DMS53 treated with DMSO at 0.1 percent for 48 hours (cell line): ENCODE measurements around the gene NFKB2.

ENCODE experiments used
- DNase-seq: peaks from one replicate; lab custom pipeline; 2025; ENCODE audit not compliant: unreplicated experiment; lab: John Stamatoyannopoulos, UW

The NFKB2 gene

DNA sequence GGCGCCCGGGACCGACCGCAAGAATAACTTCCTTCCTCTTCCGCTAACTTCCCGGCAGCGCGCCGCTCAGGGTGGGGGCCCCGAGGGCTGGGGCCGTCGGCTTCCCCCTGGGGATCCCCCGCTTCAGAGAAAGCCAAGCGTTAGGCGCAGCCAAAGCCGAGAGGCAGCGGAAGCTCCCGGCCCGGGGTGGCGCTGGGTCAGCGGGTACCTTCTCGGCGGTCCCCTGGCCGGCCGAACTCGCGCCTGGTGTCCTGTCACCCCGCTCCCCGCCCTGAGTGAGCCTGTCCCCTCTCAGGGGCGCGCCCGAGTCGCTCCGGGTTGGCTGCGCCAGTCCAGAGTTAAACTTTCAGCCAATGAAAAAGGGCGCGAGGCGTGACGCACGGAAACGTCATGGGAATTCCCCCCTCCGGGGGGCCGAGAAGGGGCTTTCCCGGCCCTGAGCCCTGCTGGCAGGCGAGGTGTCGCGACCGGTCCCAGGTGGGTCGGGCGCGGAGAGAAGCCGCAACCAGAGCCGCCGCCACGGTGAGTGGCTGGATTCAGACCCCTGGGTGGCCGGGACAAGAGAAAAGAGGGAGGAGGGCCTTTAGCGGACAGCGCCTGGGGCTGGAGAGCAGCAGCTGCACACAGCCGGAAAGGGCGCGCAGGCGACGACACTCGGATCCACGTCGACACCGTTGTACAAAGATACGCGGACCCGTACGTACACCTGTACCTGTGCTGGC lies 1.3 kb upstream of the NFKB2 start:
- DNase-seq: peak; percentile 85

DNA sequence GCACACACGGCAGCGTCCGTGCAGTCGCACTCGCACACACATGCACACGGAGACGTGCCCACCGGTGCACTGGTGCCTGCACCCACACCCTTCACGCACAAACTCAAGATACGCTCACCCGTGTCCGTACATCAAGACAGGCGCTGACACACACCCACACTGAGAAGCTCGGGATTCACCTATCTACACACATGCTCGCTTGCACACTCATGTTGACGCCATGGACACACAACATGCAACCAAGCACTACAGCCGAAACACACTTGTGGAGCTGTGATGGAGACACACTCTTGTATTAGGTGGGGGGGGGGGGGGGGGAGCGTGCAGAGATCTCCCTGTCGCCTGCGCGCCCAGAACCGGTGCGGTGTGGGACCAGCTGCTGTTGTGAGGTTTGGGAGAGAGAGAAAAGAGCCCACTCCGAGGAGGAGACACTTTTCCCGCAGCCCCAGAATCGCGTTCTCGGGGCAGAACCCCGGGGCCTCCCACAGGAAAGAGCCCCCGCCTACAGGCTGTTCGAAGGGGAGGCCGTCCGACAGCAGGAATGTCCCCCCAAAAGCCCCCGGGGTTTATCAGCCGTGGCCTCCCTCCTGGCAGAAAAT lies 605 bp upstream of the NFKB2 start:
- peak; percentile 80 for DNase-seq

DNA sequence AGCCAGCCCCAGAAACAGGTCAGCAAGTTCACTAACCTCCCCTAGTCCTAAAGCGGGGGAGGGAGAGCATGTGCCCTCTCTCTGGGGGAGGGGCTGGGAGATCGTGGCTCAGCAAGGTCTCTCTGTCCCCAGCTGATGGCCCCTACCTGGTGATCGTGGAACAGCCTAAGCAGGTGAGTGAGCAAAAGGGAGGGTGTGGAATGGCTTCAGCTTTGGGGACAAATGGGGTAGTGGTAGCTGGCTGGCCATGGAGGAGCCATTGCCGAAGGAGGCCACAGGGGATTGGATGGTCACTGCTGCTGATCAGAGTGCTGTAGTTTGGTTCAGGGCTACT lies 779 bp downstream of the NFKB2 start:
- DNase-seq: no peak

DNA sequence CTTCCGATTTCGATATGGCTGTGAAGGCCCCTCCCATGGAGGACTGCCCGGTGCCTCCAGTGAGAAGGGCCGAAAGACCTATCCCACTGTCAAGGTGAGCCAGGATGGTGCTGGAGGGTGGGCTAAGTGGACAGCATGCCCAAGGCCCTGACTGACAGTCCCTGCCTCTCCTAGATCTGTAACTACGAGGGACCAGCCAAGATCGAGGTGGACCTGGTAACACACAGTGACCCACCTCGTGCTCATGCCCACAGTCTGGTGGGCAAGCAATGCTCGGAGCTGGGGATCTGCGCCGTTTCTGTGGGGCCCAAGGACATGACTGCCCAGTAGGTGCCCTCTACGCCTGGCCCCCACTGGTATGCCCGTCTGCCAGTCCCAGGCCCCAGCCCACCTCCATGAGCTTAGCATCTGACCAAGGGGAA lies 1.2 kb downstream of the NFKB2 start:
- no peak for DNase-seq

DNA sequence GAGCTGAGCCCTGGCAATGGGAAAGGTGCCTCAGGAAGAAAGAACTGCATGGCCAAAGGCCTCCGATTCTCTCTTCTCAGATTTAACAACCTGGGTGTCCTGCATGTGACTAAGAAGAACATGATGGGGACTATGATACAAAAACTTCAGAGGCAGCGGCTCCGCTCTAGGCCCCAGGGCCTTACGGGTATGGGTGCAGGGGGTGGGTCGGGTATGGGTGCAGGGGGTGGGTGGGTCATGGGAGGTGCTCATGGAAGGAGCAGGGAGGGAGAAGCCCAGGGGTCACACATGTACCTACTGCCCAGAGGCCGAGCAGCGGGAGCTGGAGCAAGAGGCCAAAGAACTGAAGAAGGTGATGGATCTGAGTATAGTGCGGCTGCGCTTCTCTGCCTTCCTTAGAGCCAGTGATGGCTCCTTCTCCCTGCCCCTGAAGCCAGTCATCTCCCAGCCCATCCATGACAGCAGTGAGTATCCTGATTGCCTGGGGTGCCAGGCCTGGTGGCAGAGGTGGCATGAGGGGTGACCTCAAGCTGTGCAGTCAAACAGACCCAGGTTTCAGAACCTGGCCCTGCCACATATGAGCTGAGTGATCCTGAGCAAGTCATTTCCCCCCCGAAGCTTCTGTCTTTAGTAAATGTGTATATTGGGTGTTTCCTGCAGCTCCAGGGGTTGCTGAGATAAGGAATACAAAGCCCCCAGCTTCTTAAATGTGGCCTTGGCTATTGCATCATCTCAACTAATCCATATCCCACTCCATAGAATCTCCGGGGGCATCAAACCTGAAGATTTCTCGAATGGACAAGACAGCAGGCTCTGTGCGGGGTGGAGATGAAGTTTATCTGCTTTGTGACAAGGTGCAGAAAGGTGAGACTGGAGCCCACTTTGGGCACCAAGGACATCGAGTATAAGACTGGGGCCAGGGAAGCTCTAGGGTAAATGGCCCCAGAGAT lies 2.0 kb downstream of the NFKB2 start:
- DNase-seq: no peak

DNA sequence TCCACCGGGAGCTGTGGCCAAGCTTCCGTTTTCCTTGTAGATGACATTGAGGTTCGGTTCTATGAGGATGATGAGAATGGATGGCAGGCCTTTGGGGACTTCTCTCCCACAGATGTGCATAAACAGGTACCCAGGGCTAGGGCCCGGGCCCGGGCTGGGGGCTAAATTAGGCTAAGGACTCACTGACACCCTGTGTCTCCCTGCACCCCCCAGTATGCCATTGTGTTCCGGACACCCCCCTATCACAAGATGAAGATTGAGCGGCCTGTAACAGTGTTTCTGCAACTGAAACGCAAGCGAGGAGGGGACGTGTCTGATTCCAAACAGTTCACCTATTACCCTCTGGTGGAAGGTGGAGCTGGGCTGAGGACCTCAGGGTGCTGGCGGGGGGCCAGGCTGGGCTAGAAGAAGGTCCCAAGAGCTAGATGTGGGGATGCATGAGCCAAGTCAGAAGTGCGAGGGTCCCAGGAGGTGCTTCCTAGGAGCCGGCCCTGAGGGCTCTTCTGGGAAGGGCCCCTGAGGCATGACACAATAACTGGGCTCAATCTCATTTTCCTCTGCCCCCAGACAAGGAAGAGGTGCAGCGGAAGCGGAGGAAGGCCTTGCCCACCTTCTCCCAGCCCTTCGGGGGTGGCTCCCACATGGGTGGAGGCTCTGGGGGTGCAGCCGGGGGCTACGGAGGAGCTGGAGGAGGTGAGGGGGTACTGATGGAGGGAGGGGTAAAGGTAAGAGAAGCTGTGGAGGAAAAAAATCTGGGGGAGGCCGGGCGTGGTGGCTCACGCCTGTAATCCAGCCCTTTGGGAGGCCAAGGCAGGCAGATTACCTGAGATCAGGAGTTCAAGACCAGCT lies 2.9 kb downstream of the NFKB2 start:
- no peak for DNase-seq

DNA sequence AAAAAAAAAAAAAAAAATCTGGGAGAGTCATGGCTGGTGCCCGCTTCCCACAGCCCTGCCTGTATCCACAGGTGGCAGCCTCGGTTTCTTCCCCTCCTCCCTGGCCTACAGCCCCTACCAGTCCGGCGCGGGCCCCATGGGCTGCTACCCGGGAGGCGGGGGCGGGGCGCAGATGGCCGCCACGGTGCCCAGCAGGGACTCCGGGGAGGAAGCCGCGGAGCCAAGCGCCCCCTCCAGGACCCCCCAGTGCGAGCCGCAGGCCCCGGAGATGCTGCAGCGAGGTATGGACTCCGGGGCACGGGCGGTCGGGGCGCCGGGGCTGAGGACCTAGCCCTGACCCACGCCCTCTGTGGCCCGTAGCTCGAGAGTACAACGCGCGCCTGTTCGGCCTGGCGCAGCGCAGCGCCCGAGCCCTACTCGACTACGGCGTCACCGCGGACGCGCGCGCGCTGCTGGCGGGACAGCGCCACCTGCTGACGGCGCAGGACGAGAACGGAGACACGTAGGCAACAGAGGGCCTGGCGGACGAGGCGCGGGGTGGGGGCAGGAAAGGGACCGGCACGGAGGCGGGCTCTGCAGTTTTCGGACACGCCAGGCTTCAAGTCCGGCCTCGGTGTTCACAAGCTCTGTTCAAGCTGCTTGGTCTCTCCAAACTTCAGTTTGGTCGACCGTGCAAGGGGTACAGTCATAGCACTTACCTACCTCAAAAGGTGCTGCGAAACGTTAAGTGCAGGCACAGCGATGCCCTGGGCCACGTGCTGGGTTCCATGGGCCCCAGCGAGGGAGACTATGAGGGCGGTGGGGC lies 3.9 kb downstream of the NFKB2 start:
- DNase-seq: peak; percentile 65

DNA sequence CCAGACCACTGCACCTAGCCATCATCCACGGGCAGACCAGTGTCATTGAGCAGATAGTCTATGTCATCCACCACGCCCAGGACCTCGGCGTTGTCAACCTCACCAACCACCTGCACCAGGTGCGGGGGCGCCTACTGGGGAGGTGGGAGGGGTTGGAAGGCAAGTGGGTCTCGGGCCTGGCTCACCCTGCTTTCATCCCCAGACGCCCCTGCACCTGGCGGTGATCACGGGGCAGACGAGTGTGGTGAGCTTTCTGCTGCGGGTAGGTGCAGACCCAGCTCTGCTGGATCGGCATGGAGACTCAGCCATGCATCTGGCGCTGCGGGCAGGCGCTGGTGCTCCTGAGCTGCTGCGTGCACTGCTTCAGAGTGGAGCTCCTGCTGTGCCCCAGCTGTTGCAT lies 4.6 kb downstream of the NFKB2 start:
- DNase-seq: no peak

DNA sequence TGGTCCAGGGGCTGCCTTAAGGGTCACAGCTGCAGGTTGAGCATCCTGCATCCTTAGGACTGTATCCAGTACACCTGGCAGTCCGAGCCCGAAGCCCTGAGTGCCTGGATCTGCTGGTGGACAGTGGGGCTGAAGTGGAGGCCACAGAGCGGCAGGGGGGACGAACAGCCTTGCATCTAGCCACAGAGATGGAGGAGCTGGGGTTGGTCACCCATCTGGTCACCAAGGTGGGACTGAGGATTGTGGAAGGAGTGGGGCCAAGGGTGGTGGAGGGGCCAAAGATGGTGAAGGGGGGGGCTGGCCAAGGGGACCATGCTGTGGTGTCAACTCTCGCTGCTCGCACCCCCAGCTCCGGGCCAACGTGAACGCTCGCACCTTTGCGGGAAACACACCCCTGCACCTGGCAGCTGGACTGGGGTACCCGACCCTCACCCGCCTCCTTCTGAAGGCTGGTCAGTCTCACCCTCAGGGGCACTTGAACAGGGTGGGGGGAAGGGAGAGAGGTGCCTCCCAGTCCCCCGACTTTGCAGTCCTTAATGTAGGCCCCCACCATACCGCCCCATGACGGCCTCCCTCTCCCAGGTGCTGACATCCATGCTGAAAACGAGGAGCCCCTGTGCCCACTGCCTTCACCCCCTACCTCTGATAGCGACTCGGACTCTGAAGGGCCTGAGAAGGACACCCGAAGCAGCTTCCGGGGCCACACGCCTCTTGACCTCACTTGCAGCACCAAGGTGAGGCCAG lies 5.3 kb downstream of the NFKB2 start:
- no peak for DNase-seq

DNA sequence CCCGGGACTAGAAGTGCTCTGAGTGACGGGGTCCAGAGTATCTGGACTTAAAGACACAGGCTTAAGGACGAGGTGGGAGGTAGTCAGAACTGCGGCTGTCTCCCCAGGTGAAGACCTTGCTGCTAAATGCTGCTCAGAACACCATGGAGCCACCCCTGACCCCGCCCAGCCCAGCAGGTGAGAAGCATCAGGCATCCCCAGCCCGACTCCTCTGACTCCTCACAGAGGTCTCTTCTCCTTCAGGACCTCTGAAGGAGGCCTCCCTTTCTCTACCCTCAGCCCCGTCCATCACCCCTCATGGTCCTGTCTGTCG lies 5.8 kb downstream of the NFKB2 start:
- no peak for DNase-seq

DNA sequence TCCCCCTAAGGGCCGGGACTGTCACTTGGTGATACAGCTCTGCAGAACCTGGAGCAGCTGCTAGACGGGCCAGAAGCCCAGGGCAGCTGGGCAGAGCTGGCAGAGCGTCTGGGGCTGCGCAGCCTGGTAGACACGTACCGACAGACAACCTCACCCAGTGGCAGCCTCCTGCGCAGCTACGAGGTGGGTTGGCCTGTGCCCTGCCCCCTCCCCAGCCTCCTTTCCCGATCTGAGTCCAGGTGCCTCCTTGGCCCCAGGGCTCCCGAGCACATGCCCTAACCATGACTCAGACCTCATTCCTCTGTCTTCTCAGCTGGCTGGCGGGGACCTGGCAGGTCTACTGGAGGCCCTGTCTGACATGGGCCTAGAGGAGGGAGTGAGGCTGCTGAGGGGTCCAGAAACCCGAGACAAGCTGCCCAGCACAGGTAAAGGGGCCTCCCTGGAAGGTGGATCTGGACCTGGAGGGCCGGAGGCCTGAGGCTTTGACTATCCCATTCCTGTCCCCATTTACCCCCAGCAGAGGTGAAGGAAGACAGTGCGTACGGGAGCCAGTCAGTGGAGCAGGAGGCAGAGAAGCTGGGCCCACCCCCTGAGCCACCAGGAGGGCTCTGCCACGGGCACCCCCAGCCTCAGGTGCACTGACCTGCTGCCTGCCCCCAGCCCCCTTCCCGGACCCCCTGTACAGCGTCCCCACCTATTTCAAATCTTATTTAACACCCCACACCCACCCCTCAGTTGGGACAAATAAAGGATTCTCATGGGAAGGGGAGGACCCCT lies 6.4 kb downstream of the NFKB2 start:
- no peak for DNase-seq

DNA sequence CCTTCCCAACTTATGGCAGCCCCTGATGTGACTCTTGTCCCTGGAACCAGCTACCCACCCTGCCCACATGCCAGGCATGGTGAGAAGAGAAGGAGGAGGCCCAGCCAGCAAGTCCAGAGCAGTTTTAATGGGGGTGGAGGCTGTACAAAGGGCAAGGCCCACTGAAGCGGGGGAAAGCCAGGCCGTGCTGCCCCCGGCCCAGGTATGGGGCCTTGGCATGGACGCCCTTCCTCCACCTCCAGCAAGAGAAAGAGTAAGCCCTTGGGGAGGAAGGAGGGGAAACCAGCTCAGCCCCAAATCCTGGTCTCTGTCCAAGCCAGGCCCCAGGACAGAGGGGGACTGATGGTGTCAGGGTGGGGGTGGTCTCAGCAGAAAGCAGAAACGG lies 7.0 kb downstream of the NFKB2 start:
- no peak for DNase-seq

DNA sequence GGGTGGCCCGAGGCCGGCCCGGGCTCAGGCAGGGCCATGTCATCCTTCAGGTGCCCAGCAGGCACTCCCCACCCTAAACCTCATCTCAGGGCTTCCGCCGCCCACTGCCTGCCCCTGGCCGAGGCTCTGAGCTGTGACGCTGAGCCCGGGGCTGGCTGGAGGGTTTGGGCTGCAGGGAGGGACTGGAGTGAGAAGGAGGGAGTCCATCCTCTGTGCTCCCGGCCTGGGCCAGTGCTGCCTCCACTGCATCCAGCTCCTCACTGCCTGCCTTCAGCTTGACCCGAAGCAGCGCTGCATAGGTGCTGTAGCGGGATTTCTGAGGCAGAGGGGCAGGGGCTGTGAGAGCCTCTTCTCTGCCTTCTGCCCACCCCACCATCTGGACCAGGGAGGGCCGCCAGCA lies 7.6 kb downstream of the NFKB2 start:
- no peak for DNase-seq

DNA sequence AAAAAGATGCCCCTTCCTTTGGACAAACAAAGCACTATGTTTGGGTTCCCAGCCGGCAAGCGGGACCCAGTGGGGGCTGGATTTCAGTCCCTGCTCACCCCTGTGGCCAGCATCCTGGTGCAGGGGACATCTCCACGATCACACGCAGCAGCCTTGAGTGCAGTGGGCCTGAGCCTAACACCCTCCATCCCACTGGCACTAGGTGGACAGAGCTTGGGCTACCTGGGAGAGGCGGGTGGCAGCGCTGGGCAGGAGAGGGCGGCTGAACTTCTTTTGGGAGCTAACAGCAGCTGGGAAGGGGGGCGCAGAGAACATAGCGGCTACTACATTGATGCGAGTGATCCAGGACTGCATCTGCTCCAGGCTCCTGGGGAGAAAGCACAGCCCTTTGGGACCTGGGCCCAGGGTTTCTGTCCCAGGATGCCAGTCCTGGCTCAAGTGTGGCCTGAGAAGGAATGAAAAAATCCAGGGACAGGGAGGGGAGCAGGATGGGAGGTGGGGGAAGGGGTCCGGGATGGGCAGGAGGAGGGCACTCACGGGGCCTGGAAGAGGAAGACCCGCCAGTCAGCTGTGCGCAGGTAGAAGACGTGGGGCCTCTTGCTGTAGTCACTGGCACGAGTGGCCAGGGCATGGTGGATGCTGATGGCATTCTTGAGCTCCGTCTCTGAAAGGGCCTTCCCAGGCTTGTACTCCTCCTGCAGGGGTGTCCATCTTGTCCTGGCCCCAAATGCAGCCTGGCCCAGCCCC lies 9.0 kb downstream of the NFKB2 start:
- no peak for DNase-seq

DNA sequence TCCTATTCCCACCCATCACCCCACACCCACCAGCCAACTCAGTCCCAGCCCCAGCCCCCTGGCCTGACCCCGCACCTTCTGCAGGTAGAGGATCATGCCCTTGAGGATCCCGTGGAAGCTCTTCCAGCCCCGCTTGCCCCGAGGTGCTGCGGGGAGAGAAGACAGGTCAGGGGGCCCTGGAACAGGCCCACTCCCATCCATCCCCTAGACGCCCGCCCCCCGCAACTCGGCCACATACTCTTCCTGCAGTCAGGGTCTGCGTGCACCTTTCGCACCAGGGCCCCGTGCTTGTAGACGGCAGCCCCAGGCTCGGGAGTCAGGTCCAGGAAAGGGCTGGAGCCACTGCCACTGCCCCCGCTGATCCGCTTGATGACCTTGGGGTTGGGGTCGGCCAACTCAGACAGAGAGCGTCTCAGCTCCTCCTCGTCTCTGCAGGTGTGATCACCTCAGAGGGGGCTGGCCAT lies 9.6 kb downstream of the NFKB2 start:
- DNase-seq: no peak

DNA sequence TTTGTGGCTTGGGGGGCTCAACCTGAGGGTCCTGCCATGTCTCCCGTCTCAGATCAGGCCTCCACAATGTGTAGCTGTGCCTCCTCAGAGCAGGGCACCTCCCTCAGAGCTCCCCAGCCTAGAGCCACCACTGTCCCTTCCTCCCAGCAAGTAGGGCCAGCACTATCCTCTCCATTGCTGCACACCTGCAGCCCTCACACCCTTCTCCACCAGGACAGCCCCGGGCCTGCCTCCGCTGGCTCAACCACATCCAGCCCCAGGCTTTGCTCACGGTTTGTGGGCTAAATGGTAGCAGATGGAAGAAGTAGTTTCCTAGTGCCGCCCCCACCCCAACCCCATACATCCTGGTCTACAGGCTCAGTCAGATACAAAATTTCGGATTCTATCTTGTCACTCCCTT lies 10.1 kb downstream of the NFKB2 start:
- no peak for DNase-seq

DNA sequence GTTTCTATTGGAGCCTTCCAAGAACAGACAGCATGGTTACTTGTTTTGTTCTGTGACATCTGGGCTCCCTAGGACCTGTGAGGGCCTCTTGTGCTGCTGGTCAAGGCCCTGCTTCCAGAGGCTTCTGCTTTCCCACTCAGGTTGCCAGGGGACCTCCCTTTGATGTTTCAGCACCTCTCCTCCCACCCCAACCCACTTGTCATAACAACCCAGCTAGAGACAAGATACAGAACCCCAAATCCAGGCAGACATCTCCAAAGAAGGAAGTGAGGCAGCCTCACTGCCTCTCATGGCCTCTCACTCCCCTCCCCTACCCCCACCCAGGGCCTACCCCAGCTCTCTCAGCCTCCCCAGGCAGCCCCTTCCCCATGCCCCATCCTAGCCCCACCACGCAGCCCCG lies 11.3 kb downstream of the NFKB2 start:
- DNase-seq: no peak

DNA sequence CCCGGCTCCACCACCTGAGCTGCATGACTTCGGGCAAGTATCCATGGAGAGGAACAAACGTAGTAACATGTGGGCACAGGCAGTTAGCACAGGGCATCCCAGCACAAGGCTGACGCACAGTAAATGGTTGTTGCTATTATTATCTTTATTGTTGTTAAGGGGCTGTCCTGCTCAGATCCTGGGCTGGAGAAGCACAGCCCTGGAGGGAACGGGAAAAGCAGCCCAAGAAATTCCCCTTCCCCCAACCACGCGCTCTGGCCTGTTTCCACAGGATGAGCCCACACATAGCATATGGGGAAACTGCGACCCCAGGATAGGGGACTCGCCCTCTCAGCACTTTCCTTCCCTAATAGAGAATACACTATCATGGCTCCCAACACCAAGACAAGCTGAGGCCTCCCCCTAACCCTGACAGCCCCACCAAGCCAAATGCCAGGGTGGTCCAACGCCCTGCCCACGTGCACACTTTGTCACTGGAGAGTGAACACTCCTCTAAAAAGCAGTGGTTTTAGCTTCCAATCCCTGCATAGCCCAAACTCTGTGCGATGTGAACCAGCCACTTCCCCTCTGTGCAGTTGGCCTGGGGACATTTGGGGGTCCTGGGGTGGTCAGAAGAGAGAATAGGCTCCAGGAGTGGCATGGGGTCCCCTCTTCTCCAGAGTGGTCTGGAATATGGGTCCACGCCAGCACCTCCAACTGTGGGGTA lies 12.1 kb downstream of the NFKB2 start:
- no peak for DNase-seq
